CD4-positive, alpha-beta T cell treated with Interleukin-21 for 1 hour (primary cell): ENCODE data around the gene SGO2.

Source experiments
- DNase-seq: peaks from one replicate; pipeline ENCODE4 v3.0.0-alpha.2; 2020

SGO2 gene, protein sequence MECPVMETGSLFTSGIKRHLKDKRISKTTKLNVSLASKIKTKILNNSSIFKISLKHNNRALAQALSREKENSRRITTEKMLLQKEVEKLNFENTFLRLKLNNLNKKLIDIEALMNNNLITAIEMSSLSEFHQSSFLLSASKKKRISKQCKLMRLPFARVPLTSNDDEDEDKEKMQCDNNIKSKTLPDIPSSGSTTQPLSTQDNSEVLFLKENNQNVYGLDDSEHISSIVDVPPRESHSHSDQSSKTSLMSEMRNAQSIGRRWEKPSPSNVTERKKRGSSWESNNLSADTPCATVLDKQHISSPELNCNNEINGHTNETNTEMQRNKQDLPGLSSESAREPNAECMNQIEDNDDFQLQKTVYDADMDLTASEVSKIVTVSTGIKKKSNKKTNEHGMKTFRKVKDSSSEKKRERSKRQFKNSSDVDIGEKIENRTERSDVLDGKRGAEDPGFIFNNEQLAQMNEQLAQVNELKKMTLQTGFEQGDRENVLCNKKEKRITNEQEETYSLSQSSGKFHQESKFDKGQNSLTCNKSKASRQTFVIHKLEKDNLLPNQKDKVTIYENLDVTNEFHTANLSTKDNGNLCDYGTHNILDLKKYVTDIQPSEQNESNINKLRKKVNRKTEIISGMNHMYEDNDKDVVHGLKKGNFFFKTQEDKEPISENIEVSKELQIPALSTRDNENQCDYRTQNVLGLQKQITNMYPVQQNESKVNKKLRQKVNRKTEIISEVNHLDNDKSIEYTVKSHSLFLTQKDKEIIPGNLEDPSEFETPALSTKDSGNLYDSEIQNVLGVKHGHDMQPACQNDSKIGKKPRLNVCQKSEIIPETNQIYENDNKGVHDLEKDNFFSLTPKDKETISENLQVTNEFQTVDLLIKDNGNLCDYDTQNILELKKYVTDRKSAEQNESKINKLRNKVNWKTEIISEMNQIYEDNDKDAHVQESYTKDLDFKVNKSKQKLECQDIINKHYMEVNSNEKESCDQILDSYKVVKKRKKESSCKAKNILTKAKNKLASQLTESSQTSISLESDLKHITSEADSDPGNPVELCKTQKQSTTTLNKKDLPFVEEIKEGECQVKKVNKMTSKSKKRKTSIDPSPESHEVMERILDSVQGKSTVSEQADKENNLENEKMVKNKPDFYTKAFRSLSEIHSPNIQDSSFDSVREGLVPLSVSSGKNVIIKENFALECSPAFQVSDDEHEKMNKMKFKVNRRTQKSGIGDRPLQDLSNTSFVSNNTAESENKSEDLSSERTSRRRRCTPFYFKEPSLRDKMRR

DNA sequence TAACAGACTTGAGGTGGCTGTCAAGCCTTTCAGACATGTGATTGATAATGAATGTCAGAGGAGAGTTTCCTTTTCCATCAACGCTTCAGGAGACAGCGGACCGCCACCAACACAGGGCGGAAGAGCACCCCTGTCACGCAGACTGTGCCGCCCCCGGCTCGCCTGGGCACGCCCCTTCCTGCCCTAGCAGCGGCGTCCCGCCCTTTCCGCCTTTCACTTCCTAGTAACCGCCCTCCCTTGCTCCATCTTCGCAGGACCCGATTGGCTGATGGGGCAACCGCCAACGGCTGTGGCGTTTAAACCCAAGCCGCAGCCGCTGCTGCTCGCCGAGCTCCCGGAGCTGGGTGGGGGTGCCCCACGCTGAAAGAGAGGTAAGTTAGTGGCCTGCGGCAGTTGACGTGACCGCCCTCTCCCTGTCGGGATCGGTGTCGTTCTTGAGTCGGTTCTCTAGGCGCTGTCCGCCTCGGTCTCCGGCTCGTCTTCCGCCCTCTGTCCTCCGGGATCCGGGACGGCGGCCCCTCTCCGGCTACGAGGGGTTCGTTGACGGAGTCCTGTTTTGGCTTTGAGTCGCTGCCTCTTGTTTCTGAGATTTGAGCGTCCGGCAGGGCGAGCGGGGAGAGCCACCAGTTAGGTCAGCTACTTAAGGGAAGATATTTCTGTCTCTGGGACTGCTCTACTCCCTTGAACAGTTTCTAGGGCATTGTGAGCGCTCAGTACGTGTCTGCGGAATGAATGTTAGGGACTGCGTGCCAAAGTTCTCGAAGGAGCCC is at the start of gene SGO2:
SGO2 (plus strand) TSS at position 326 of the 770 bp plus-strand sequence. CDS start 6,769 bp downstream, outside the sequence.
- DNase-seq = peak; percentile 95

DNA sequence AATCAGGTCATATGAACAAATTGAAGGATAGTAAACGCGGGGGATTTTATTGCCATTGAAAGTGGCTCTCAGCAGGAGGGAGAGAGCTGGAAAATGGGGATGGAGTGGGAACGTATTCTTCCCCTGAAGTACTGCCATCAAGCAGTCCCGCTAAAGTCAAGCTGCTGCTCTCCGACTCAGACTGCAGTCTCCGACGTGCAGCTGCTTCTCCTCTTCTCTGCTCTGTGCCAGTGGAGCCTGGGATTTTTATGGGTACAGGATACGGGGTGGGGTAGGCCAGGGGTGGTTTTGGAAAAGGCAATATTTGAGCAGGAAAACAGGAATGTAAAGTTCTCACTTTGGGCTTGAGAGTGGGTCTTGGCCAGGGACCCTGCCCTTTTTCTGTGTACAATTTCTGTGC is 49.2 kb upstream of the SGO2 start:
- DNase-seq = no peak

DNA sequence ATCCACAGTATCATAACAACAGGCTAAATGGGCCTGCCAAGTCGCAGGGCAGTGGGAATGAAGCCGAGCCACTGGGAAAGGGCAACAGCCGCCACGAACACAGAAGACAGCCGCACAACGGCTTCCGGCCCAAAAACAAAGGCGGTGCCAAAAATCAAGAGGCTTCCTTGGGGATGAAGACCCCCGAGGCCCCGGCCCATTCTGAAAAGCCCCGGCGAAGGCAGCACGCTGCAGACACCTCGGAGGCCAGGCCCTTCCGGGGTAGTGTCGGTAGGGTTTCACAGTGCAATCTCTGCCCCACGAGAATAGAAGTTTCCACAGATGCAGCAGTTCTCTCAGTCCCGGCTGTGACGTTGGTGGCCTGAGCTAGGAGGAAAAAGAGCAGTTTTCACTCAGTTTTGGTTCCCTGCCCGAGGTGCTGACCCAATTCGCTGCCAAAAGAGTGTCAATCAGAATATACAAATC is 48.3 kb upstream of the SGO2 start:
- no peak for DNase-seq

DNA sequence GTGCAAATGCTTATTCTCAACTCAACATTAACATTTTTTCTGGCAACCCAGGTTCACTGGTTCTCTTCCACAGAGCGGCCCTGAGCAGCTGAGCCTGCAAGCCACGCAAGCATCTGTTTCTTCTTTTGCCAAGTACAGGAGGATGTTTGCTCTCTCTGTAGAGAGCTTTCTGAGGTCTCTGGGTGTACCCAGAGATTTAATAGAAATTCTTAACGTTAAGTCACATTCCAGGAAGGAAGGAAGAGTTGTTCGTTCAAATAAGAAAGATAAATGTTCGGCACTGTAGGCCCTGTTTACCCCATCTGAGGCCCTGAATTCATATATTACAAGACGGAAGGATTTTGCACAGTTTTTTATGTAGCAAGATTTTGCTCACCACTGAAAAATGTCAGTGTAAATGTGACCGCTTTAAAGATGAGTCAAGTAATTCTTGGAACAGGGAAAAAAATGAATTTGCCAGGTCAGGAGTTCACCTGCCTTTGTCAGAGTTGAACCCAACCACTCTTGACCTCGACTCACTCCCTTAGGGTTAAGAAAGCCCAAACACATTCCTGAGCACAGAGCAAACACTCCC is 46.2 kb upstream of the SGO2 start:
- DNase-seq = no peak

DNA sequence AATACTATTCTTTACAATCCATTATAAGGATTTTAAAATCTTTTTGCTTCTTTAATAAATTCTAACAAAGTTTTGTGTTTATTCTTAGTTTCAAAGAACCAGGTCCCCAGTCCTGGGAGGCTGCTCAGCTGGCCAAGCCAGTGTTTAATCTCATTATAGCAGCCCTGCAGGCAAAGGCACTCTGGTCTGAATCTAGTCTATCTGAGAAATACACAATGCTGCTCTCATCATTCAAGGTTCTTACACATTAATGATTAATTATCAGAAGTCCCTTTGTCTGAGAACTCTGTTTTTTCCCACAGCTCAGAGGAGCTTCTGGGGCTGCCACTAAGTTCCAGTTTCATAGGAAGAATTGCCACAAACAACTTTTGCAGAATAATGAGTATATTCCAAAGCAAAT is 43.8 kb upstream of the SGO2 start:
- DNase-seq = no peak

DNA sequence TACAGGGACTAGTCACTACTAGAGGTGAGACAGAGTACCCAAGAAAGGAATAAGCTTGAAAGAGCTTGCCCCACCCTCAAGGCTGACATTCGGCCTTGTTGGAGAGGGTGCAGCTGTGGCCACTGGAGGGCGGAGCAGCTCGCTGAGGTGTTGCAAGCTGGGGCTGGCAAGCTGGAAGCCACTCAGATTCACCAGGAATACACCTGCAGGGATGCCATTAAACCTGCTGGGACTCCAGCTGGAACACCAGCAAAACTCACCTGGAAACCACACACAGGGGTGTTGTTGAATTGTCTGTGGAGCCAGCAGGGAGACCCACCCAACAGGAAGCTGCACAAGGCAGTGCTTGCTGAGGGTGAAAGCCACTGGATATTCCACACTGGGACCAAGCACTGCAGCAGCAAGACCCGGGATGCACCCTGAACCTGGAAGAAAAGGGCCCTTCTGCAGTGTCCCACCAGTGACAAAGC is 42.2 kb upstream of the SGO2 start:
- DNase-seq = no peak

DNA sequence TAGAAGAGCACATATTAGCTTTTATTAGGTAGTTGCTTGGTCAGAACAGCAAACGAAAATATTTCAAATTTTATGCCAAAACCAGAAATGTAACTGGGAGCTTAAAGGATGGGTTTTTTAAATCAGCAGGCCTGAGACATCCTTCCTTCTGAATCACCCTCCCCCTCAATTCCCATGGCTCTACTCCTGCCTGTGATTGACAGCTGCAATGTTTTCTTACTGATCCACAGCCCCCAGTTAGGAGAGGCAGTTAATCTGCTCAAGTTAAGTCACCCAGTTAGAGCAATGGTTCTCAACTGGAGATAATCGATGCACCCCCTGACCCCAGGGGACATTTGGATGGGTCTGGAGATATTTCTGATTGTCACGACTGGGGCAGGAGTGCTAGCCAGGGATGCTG is 41.1 kb upstream of the SGO2 start:
- no peak for DNase-seq

DNA sequence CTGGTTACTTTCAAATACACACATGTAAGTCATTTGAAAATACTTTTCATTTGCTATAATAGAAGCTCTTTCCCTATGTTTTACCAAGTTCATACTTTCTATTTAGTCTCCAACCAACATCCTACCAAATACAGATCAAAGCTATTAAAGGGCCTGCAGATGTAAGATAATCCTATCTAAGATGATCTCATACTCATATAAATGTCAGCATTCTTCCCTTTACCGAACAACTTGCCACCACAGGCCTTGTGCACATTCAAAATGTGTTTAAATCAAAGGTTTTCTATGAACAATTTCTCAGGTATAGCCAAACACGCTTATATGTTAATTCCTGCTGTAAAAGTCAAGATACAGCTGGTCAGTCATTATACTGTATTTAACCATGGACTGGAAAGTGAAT is 39.5 kb upstream of the SGO2 start:
- no peak for DNase-seq

DNA sequence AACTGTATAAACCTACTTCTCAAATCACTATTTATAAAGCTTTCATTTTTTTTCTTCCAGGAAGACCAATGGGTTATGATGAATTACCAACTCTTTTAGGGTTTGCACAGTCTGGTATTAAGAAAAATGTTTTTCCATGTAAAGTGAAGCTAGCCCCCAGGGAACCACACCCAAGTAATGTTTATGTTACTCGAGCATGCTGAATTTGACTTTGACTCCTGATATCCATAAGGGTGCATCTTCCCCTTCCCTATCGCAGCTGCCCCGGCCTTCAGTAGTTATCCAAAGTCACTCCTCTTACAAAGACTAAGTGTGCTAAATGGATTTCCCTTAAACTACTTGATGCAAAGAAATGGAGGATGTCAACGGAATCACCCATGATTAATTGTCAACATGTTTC is 37.8 kb upstream of the SGO2 start:
- DNase-seq = no peak

DNA sequence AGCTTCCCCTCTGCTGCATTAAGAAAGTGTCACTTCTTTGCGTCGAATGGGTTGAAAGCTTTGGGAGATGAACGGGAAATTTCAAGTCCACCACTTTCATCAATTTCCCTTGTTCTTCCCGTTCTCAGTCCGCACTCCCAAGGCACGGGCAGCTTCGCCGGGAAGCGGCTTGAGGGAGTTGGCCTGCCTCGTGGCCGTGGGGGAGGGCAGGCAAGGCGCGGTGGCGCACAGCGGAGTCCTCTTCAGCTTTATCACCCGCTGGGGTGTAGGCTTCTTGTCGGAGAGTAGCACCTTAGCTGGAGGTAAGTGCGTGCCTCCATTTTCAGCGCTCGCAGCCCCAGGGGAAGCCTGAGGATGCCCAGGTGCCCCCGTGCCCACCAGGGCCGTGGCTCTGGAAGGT is 36.0 kb upstream of the SGO2 start:
- DNase-seq = no peak

DNA sequence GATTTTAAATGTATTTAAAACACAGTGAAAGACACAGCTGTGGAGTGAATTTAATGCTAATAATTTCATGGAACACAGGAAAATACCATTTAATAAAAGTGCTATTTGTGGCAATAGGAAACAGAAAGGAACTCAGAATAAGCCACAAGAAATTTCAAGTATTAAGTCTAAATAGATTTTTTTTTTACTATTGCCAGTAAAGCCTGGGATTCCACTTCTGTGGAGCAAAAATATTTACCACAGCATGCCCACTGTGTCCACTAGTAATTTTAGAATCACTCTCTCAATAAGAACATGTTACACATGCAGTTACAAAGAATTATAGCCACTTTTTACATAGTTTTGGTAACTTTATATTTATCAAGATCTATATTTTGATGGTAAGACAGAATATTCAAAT is 33.4 kb upstream of the SGO2 start:
- no peak for DNase-seq

DNA sequence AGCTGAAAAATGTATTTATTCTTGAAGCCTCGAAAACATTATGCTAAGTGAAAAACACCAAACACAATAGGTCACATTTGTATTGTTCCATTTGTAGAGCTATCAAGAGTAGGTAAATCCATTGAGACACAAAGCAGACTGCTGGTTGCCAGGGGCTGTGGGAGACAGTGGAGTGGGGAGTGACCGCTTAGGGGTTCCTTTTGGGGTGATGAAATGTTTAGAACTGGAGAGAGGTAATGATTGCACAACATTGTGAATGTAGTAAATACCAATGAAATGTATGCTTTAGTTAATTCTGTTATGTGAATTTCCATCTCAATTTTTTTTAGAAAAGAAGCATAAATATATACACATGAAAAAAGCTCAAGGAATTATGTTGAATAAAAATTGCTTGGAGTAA is 32.0 kb upstream of the SGO2 start:
- no peak for DNase-seq

DNA sequence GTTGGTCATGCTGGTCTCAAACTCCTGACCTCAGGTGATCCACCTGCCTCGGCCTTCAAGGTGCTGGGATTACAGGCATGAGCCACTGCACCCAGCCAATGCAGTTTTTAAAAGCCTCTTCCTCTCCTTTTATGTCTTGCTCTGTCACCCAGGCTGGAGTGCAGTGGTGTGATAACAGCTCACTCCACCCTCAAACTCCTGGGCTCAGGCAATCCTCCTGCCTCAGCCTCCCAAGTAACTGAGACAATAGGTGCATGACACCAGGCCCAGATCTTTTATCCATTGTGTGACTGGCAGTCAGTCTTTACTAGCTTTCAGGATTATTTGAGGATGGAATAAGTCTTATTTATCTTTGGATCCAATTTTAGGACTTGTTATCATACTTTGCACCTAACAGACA is 29.3 kb upstream of the SGO2 start:
- DNase-seq = no peak

DNA sequence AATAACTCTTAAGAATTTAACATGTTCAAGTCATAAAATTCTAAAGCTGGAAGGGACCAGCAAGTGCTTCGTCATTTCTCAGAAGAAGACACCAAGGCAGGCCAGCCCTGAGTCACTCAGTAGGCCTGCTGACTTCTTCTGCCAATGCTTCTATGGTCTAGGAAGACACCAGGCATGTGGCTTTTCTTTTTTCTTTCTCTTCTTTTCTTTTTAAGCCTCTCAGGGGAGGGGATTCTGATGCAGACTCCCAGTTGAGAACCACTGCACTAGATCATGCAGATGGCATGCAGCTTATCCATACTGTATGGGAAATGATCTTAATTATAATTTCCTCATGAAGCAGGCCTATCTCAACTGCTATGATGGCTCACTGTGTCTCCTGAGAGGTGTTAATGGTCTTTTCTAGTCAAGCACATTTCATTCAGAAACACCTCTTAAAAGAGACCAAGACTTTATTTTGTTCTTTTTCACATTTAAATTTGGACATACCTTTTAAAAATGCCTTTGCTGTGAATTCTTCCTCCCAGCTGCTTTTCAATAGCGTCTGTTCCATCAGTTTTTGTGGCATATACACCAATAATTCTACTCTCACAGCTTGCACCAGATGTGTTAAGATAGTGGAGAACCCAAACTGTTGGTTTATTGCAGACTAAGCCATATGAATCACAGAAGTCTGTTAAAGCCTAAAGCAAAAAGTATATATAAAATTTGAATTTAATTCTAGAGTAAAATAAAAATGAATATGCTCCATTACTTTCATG is 27.4 kb upstream of the SGO2 start:
- no peak for DNase-seq

DNA sequence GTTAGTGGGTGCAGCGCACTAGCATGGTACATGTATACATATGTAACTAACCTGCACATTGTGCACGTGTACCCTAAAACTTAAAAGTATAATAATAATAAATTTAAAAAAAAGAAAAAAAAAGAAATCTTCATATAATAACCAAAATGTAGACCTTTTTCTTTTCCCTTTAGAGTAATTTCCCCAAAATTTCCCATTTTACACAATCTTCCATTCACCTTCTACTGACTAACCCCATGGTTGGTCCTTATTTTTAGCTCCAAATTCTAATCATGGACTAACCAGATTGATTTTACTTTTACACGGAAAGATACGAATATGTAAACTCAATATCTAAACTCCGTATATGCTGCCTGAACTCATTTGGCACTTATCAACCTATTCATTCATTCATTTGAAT is 23.8 kb upstream of the SGO2 start:
- DNase-seq = no peak

DNA sequence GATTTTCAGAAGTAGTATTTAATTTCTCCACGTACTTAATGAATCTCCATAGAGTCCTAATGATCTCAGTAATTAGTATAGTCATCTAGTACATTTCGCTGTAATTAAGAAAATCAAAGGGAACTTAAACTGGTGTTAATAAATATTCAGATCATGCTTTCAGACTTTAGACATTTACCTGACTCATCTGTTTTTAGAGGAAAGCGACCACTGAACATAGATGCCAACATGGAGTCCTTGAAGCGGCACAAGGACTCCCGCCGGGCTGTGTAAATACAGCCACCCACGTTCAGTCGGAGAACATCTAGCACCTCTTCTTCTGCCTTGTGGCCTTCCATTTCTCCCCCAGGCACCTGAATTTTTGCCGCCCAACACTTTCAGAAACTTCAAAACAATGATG is 19.3 kb upstream of the SGO2 start:
- DNase-seq = no peak

DNA sequence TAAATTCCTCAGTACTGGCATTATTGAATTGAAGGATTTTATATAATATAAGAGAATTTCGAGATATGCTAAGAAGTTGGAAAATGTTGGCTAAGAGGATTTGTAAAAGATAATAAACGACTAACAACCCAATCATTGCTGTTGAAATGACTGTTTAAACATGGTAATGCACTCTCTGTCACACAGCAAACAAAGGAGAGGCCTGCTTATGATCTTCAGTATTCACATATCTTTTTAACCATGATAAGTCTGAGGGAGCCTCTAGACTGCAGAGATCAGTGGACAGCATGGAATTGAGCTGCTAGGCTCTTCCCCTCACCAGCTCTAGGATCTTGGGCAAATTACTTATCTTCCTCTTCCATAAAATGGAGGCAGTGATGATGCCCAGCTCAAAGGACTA is 18.8 kb upstream of the SGO2 start:
- no peak for DNase-seq

DNA sequence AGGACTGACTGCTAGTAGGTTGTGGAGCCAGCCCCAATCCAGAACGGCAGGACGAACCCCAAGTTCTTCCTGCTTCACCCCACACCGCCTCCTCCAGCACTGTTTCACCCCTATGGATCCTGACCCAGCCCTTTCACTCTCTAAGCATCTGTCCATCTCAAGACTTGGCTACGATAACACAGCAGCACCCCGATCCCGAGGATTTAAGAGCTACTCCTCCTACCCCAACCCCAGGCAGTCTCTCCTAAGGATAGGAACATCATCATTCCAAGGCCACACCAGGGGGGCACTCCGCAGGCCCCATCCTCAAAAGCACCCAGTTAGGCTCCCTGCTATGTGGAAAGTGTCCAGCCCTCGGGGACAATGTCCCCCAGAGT is 16.8 kb upstream of the SGO2 start:
- DNase-seq = no peak

DNA sequence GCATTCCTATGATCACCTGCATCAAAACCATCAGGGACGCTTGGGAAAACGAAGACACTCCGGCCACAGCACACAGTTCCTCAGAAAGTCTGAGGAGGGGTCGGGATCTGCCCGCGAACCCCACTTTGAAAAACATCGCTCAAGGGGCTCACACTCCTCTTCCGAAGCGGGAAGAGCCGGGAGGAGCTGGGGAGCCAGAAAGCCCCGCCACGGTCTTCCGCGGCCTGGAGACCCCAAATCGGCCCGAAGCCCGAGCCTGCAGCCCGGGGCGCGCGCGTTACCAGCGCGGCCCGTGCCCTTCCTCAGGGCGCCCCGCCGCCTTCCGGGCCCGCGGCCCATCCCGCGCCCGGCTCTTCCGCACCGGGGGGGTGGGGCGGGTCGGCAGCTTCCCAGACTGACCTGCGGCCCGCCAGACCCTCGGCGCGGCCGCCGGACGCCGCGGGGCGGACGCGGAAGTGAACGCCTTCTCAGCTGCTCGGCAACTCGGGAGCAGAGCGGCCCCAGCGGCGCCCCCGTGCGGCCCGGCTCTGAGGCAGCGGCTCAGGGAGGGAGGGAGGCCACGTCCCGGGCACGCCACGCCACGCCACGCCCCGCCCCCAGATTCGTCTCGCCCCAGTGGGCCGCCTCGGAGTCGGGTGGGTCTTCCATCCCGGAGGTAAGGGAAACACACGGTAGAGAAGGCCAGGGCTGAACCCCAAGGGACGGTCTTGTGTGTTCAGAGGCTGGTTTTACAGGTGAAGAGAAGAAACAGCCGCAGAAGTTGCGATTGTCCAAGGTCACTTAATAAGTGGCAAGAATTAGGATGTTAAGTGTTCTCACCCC is 16.2 kb upstream of the SGO2 start, which contains the start of gene KCTD18:
KCTD18 (minus strand) TSS at position 457 of the 822 bp plus-strand sequence. CDS start 3,052 bp downstream, outside the sequence.
- DNase-seq = peak; percentile 90

DNA sequence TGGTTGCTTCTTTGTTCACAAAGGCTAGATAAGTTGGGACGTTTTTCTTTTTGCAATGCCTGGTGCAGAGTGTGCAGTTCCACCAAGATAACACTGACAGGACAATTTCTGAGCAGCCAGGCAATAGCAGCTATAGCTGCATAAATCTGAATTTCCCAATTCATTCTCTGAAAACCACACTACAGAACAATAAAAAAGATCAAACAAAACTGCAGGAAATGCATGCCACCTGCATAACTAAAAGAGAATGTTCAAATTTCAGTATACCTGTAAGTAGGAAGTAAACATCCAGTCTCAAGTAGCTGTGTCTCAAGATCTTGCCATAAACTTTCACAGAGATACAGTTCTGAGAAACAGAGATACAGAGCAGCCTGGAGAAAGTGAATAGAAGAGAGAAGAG is 10.9 kb upstream of the SGO2 start:
- DNase-seq = peak; percentile 8
